H1 (cell line): ENCODE results near the gene PTPRJ. TPM values are rescaled to one million over a fixed set of nuclear protein-coding genes. Genes with fewer than 3 reads are reported as not detected.

Source experiments
- CTCF ChIA-PET: fragments of 300-600 bp; sonication (Branson Sonifier 250); formaldehyde crosslinking; loops from one replicate; lab custom pipeline; 2021; ENCODE audit not compliant: partially characterized antibody; lab: Charles Lee
- POLR2A ChIA-PET: fragments of 300-600 bp; sonication (Branson Sonifier 250); formaldehyde crosslinking; loops from one replicate; lab custom pipeline; 2021; ENCODE audit warnings: inconsistent platforms; ENCODE audit not compliant: partially characterized antibody; lab: Charles Lee
- DNase-seq, 2 experiments: peaks; one replicate each; pipeline versions ENCODE4 v3.0.0 to v3.0.0-alpha.2; 2010 to 2022; ENCODE audit warnings: low spot score in 2 of 2, low read depth in 1 of 2, mixed read lengths in 1 of 2
- FAIRE-seq: peaks from 2 replicates; lab custom pipeline; 2011; peaks lifted over from hg19 to GRCh38; lab: Jason Lieb, UNC
- H2AFZ ChIP-seq: 2 replicates; pipeline ENCODE4 v1.8.1; 2012; ENCODE audit warnings: low read length, inconsistent platforms
- H2AK5ac ChIP-seq: 2 replicates; pipeline ENCODE4 v1.6.1; 2013; ENCODE audit warnings: low read depth, low read length
- H2BK120ac ChIP-seq: replicated peaks from 2 replicates; pipeline ENCODE3; 2013; ENCODE audit warnings: low read depth, low read length, inconsistent platforms
- H2BK12ac ChIP-seq: 2 replicates; pipeline ENCODE4 v1.6.1; 2013; ENCODE audit warnings: low read depth, low read length
- H2BK15ac ChIP-seq: 2 replicates; pipeline ENCODE4 v1.6.1; 2013; ENCODE audit warnings: low read length
- H2BK20ac ChIP-seq: 2 replicates; pipeline ENCODE4 v1.6.1; 2013; ENCODE audit warnings: low read length
- H2BK5ac ChIP-seq: 2 replicates; pipeline ENCODE4 v1.6.1; 2013; ENCODE audit warnings: low read depth, low read length
- H3K14ac ChIP-seq: 2 replicates; pipeline ENCODE4 v1.6.1; 2013; ENCODE audit warnings: inconsistent platforms; ENCODE audit not compliant: insufficient read length
- H3K18ac ChIP-seq: 2 replicates; pipeline ENCODE4 v1.6.1; 2013; ENCODE audit warnings: low read length; ENCODE audit errors: extremely low read depth
- H3K23ac ChIP-seq: 2 replicates; pipeline ENCODE4 v1.6.1; 2013; ENCODE audit warnings: inconsistent platforms; ENCODE audit not compliant: insufficient read length
- H3K23me2 ChIP-seq: 2 replicates; pipeline ENCODE4 v1.6.1; 2013; ENCODE audit warnings: low read depth, low read length
- H3K27ac ChIP-seq: 2 replicates; pipeline ENCODE4 v1.6.1; 2011; ENCODE audit warnings: low read depth, low read length, inconsistent platforms
- H3K27me3 ChIP-seq, 4 experiments: replicated peaks in 1 of 4; 1 replicate in 1 of 4; 2 replicates in 3 of 4; pipeline versions ENCODE4 v1.6.1 to v1.8.1; 2011 to 2013; ENCODE audit warnings: low read length in 3 of 4, mild to moderate bottlenecking in 3 of 4, inconsistent platforms in 2 of 4, mixed read lengths in 2 of 4, moderate library complexity in 1 of 4; ENCODE audit not compliant: control insufficient read depth in 3 of 4, insufficient read depth in 3 of 4; ENCODE audit errors: extremely low read depth in 1 of 4
- H3K36me3 ChIP-seq, 4 experiments: 2 replicates each; pipeline versions ENCODE4 v1.6.1 to v1.8.1; 2011 to 2013; ENCODE audit warnings: mild to moderate bottlenecking in 4 of 4, low read length in 3 of 4, moderate library complexity in 2 of 4, control low read depth in 1 of 4, inconsistent platforms in 1 of 4; ENCODE audit not compliant: insufficient read depth in 4 of 4, control insufficient read depth in 2 of 4
- H3K4ac ChIP-seq: replicated peaks from 2 replicates; pipeline ENCODE3; 2013; ENCODE audit warnings: low read length, low read depth, mixed read lengths, inconsistent platforms; ENCODE audit not compliant: insufficient read length
- H3K4me1 ChIP-seq, 4 experiments: replicated peaks in 1 of 4; 1 replicate in 1 of 4; 2 replicates in 3 of 4; pipeline versions ENCODE4 v1.6.1 to v1.8.1; 2011 to 2013; ENCODE audit warnings: low read length in 3 of 4, inconsistent platforms in 2 of 4, mixed read lengths in 1 of 4; ENCODE audit not compliant: insufficient read depth in 4 of 4, control insufficient read depth in 3 of 4
- H3K4me2 ChIP-seq, 2 experiments: 2 replicates each; pipeline versions ENCODE4 v1.6.1 to v1.8.1; 2011 to 2013; ENCODE audit warnings: low read depth in 2 of 2, low read length in 2 of 2, control low read depth in 1 of 2, inconsistent platforms in 1 of 2, mild to moderate bottlenecking in 1 of 2; ENCODE audit not compliant: insufficient read depth in 1 of 2
- H3K4me3 ChIP-seq, 4 experiments: fragments of 200-600, 300-600 bp in 1 of 4; sonication (generic), shearing (Covaris generic), sonication (Bioruptor Twin) in 1 of 4; 2 replicates each; pipeline versions ENCODE4 v1.5.1 to v1.8.1; 2011 to 2016; ENCODE audit warnings: low read length in 4 of 4, low read depth in 3 of 4, control low read depth in 2 of 4, inconsistent platforms in 2 of 4, mild to moderate bottlenecking in 2 of 4, mixed read lengths in 1 of 4, moderate library complexity in 1 of 4; ENCODE audit not compliant: insufficient read depth in 2 of 4; ENCODE audit errors: extremely low read depth in 1 of 4
- H3K56ac ChIP-seq: replicated peaks from 2 replicates; pipeline ENCODE3; 2013; ENCODE audit warnings: low read depth, mild to moderate bottlenecking, mixed read lengths, low read length, inconsistent platforms; ENCODE audit not compliant: insufficient read length
- H3K79me1 ChIP-seq: 2 replicates; pipeline ENCODE4 v1.6.1; 2013; ENCODE audit warnings: low read depth, low read length, control low read depth
- H3K79me2 ChIP-seq, 2 experiments: 2 replicates each; pipeline versions ENCODE4 v1.6.1 to v1.8.1; 2012 to 2013; ENCODE audit warnings: low read length in 2 of 2, mild to moderate bottlenecking in 2 of 2, inconsistent platforms in 1 of 2; ENCODE audit not compliant: insufficient read depth in 2 of 2, control insufficient read depth in 1 of 2
- H3K9ac ChIP-seq, 4 experiments: replicated peaks in 1 of 4; 1 replicate in 1 of 4; 2 replicates in 3 of 4; pipeline versions ENCODE4 v1.6.1 to v1.8.1; 2011 to 2013; ENCODE audit warnings: low read depth in 3 of 4, low read length in 3 of 4, control low read depth in 2 of 4, mild to moderate bottlenecking in 2 of 4, moderate library complexity in 2 of 4, inconsistent platforms in 1 of 4; ENCODE audit errors: extremely low read depth in 1 of 4
- H3K9me3 ChIP-seq, 2 experiments: 2 replicates each; pipeline versions ENCODE4 v1.6.1 to v1.8.1; 2012 to 2013; ENCODE audit warnings: mild to moderate bottlenecking in 2 of 2, moderate library complexity in 2 of 2, control low read depth in 1 of 2, inconsistent platforms in 1 of 2, low read depth in 1 of 2, low read length in 1 of 2, mixed read lengths in 1 of 2; ENCODE audit not compliant: insufficient read depth in 2 of 2
- H4K20me1 ChIP-seq, 2 experiments: replicated peaks in 1 of 2; 2 replicates each; pipeline versions ENCODE3 to v1.8.1; 2011 to 2013; ENCODE audit warnings: inconsistent platforms in 2 of 2, low read length in 2 of 2, mild to moderate bottlenecking in 1 of 2; ENCODE audit not compliant: insufficient read depth in 2 of 2, control insufficient read depth in 1 of 2
- H4K5ac ChIP-seq: 2 replicates; pipeline ENCODE4 v1.6.1; 2013; ENCODE audit warnings: low read length, low read depth, mixed read lengths, inconsistent platforms; ENCODE audit not compliant: insufficient read length
- H4K8ac ChIP-seq: 2 replicates; pipeline ENCODE4 v1.8.0; 2013; ENCODE audit warnings: mild to moderate bottlenecking, moderate library complexity, low read length, inconsistent platforms; ENCODE audit not compliant: insufficient read depth; ENCODE audit errors: extremely low read depth
- H4K91ac ChIP-seq: replicated peaks from 2 replicates; pipeline ENCODE3; 2013; ENCODE audit warnings: low read length, mixed read lengths, inconsistent platforms; ENCODE audit not compliant: insufficient read length
- BACH1 ChIP-seq: IDR thresholded peaks from 2 replicates; pipeline ENCODE4 v1.6.1; 2012; ENCODE audit warnings: low read length, improper control_type of control experiment
- BRCA1 ChIP-seq: IDR thresholded peaks from 2 replicates; pipeline ENCODE4 v1.6.1; 2012; ENCODE audit warnings: low read depth, low read length, improper control_type of control experiment
- CEBPB ChIP-seq: IDR thresholded peaks from 2 replicates; pipeline ENCODE4 v1.6.1; 2012; ENCODE audit warnings: low read depth, low read length
- EP300 ChIP-seq, 2 experiments: IDR thresholded peaks; 1 replicate in 1 of 2; 2 replicates in 1 of 2; pipeline ENCODE4 v1.6.1; 2011 to 2012; ENCODE audit warnings: low read depth in 2 of 2, low read length in 2 of 2, mild to moderate bottlenecking in 2 of 2, borderline replicate concordance in 1 of 2, inconsistent platforms in 1 of 2, moderate library complexity in 1 of 2
- EZH2 ChIP-seq: fragments of 200-600 bp; sonication (generic); IDR thresholded peaks from 2 replicates; pipeline ENCODE4 v1.7.1; 2012; ENCODE audit warnings: low read depth, mild to moderate bottlenecking, moderate library complexity, low read length, inconsistent platforms; ENCODE audit not compliant: severe bottlenecking
- GABPA ChIP-seq: IDR thresholded peaks from 2 replicates; pipeline ENCODE4 v1.6.1; 2011; ENCODE audit warnings: mild to moderate bottlenecking, low read length, moderate library complexity, borderline replicate concordance; ENCODE audit not compliant: insufficient read depth
- GTF2F1 ChIP-seq: IDR thresholded peaks from 2 replicates; pipeline ENCODE4 v1.6.1; 2012; ENCODE audit warnings: low read depth, low read length, improper control_type of control experiment, borderline replicate concordance
- KDM4A ChIP-seq: IDR thresholded peaks from one replicate; pipeline ENCODE4 v1.7.1; 2012; ENCODE audit warnings: low read depth, mild to moderate bottlenecking, moderate library complexity, low read length, inconsistent platforms; ENCODE audit not compliant: severe bottlenecking
- NANOG ChIP-seq: IDR thresholded peaks from 2 replicates; pipeline ENCODE4 v1.6.1; 2011; ENCODE audit warnings: low read length, low read depth, mild to moderate bottlenecking, inconsistent platforms; ENCODE audit not compliant: insufficient read depth, poor library complexity, severe bottlenecking
- RBBP5 ChIP-seq: IDR thresholded peaks from 2 replicates; pipeline ENCODE4 v1.7.1; 2012; ENCODE audit warnings: low read depth, mild to moderate bottlenecking, inconsistent platforms, low read length, moderate library complexity, borderline replicate concordance
- RNF2 ChIP-seq: fragments of 200-900, 300-1000 bp; sonication (generic); IDR thresholded peaks from 2 replicates; pipeline ENCODE4 v1.7.1; 2016; ENCODE audit warnings: borderline replicate concordance, low read depth, mild to moderate bottlenecking, antibody characterized with exemption, low read length; ENCODE audit not compliant: poor library complexity, severe bottlenecking; ENCODE audit errors: missing control alignments
- YY1 ChIP-seq: IDR thresholded peaks from 2 replicates; pipeline ENCODE4 v1.6.1; 2011; ENCODE audit warnings: low read depth, mild to moderate bottlenecking, low read length
- WGBS, 2 experiments: shearing (Covaris generic) in 1 of 2; methylation state at CpG; one replicate each; pipeline versions ENCODE4 v1.1.6 to v1.1.7; 2013 to 2015; ENCODE audit warnings: low lambda C conversion rate in 2 of 2, mixed read lengths in 2 of 2, inconsistent platforms in 1 of 2, low coverage in 1 of 2, missing lambda C conversion rate in 1 of 2; ENCODE audit not compliant: insufficient replicate concordance in 2 of 2, insufficient coverage in 1 of 2, insufficient read length in 1 of 2; ENCODE audit errors: extremely low coverage in 1 of 2, missing lambda C conversion rate in 1 of 2; 5-methylcytosine and 5-hydroxymethylcytosine counted together
- polyA plus RNA-seq, 7 experiments: library from polyadenylated mRNA; depleted of rRNA in 3 of 7; stranded (reverse) in 5 of 7; unstranded in 2 of 7; fragments of >200 nt in 5 of 7; fragments of 200-250 nt in 2 of 7; gene quantifications; 1 replicate in 5 of 7; 2 replicates in 1 of 7; 4 replicates in 1 of 7; pipeline versions ENCODE4 v1.2.1 to v1.2.3, GENCODE V29; 2011 to 2013; ENCODE audit warnings: missing spikeins in 2 of 7, mixed read lengths in 2 of 7
- total RNA-seq: library from RNA; stranded (reverse); fragmentation: NEBNext Ultra II Directional; extraction: Animal tissue kit (Norgen Biotek cat#: 25700); gene quantifications from 2 replicates; pipeline ENCODE4 v1.2.1, GENCODE V29; 2021

The PTPRJ gene
- total and polyA plus RNA-seq, 2 of the 8 experiments (the other 6 are each of a cell fraction or from before 2014, with no cell fraction given), result 4.4 to 22.6 TPM

DNA sequence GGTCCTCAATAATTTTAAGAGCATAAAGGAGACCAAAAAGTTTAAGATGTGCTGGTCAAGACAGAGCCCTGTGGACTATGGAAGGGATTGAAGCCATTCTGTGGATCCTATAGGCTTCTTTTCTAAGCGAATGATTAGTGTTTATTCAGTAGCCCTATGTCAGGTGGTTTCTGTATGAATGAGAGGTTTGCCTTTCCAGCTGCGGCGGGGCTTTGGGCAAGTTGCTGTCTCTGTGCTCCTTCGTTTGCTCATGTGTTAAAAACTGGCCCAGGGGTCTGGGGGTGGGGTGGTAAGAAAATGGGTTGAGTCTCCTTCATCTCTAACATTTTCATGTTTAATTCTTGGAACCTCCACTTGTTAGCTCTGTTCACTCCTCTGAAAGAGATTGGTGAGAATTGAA, 105.3 kb downstream of the PTPRJ start:
- H3K4me1 ChIP-seq, result peaks cover 3 to 10% (median 8%) of the 10 kb centered on the region in 4 experiments
- no peak overlapping the region for H3K4me3 ChIP-seq
- peaks cover 0 to 4% of the 10 kb centered on the region in 2 experiments; a peak in 1 of 4 replicates for H3K9me3 ChIP-seq
- ChIA-PET CTCF (interaction anchor here (1.3 kb wide), 1 partner anchor 75 kb away, joined by 6 read pairs; no protein-coding TSS in a partner anchor), POLR2A (no interaction called here)
- H3K4me2 ChIP-seq, result no peak overlapping the region
- H2BK15ac ChIP-seq, result no peak overlapping the region
- H2AK5ac ChIP-seq, result no peak overlapping the region
- H3K4ac ChIP-seq, result no peak overlapping the region
- H2BK120ac ChIP-seq, result no peak overlapping the region
- no peak overlapping the region for H3K18ac ChIP-seq
- H3K27ac ChIP-seq, result no peak overlapping the region
- DNase-seq (no peak), FAIRE-seq (no peak)
- H3K27me3 ChIP-seq, result no peaks in the 10 kb centered on the region
- no peaks in the 10 kb centered on the region for H4K20me1 ChIP-seq
- H4K91ac ChIP-seq, result no peak overlapping the region
- WGBS, 2 experiments, result 96% methylated on average over 4 of the region's 4 CpGs; no CpG with 5 or more reads in 1 of the 2 experiments
- H4K8ac ChIP-seq, result no peak overlapping the region
- H3K36me3 ChIP-seq, result no peaks in the 10 kb centered on the region
- H2AFZ ChIP-seq, result no peak overlapping the region
- peaks cover 2% of the 10 kb centered on the region; the same call in 1 of the 2 replicates for H3K79me1 ChIP-seq
- H2BK5ac ChIP-seq, result no peak overlapping the region
- no peak overlapping the region for H3K56ac ChIP-seq
- H3K79me2 ChIP-seq, result no peaks in the 10 kb centered on the region
- H2BK20ac ChIP-seq, result no peak overlapping the region
- no peak overlapping the region for H2BK12ac ChIP-seq
- no peak overlapping the region for H3K14ac ChIP-seq
- no peak overlapping the region for H3K23ac ChIP-seq
- H4K5ac ChIP-seq, result no peak overlapping the region
- no peaks in the 10 kb centered on the region for H3K23me2 ChIP-seq
- H3K9ac ChIP-seq, result no peak overlapping the region
- TF ChIP-seq EZH2, result no peak
- TF ChIP-seq YY1, result no peak
- TF ChIP-seq RBBP5, result no peak
- no peak for TF ChIP-seq CEBPB
- no peak for TF ChIP-seq NANOG
- no peak for TF ChIP-seq GABPA
- no peak for TF ChIP-seq KDM4A
- TF ChIP-seq BACH1, result no peak
- TF ChIP-seq GTF2F1, result no peak
- TF ChIP-seq EP300 (IDR thresholded peaks at IDR 0.05; ENCODE audit: borderline replicate concordance in 1 of 2, low read depth in 2 of 2, low read length in 2 of 2), result no peak
- TF ChIP-seq BRCA1, result no peak
- TF ChIP-seq RNF2, result no peak
